ENCODE data around the gene PUS1. TPM values are rescaled to one million over a fixed set of nuclear protein-coding genes. Genes with fewer than 3 reads are reported as not detected.

Gene PUS1
- total and polyA plus RNA-seq, 2 of the 8 experiments (the other 6 are each of a cell fraction or from before 2014, with no cell fraction given), result 48.1 to 81.2 TPM

DNA sequence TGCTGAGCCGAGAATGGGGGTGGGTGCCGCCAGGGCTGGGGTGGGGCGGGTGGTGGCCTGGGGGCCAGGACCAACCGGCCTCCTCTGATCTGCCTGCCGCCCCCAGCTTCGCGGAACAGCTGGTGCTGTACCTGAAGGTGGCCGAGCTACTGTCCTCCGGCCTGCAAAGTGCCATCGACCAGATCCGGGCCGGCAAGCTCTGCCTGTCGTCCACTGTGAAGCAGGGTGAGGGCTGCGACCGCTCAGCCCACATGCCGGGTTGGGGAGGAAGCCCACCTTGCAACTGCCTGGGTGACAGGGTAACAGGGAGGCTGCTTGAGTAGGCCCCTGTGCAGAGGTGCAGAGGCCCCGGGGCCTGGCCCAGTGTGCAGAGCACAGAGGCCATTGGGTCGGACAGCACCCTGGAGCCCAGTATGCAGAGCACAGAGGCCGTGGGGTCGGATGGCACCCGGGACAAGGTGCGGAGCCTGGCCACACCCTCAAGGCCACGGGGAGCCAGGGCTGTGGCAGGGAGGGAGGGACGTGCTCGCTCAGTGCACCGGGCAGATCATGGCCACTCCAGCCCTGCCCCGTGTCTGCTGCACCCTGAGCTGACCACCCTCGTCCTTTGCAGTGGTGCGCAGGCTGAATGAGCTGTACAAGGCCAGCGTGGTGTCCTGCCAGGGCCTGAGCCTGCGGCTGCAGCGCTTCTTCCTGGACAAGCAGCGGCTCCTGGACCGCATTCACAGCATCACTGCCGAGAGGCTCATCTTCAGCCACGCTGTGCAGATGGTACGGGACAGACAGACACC, 9.5 kb upstream of the PUS1 start:
- no peak overlapping the region for H2BK15ac ChIP-seq (ENCODE audit: low read length)
- TF ChIP-seq POLR2AphosphoS5 (IDR thresholded peaks at IDR 0.05; ENCODE audit: low read depth, low read length), result 0 out of 2 replicates have a peak, but pooled peaks have one; percentile 26
- no peak for TF ChIP-seq ZNF274 (IDR thresholded peaks at IDR 0.05; ENCODE audit: borderline replicate concordance, extremely low read depth, low read length)
- no peak for TF ChIP-seq KDM5A (IDR thresholded peaks at IDR 0.05; ENCODE audit: low read length)
- no peak overlapping the region for H3K9ac ChIP-seq (replicated peaks in 1 of 4; ENCODE audit: extremely low read depth in 1 of 4, low read depth in 3 of 4, low read length in 3 of 4)
- no peak overlapping the region for H3K56ac ChIP-seq (replicated peaks; ENCODE audit: insufficient read length, low read depth, low read length)
- H2BK12ac ChIP-seq (ENCODE audit: low read depth, low read length), result no peak overlapping the region
- no peaks in the 10 kb centered on the region for H3K27me3 ChIP-seq (replicated peaks in 1 of 4; ENCODE audit: control insufficient read depth in 3 of 4, extremely low read depth in 1 of 4, insufficient read depth in 3 of 4, low read length in 3 of 4)
- peaks cover 9 to 43% (median 26%) of the 10 kb centered on the region in 4 experiments for H3K36me3 ChIP-seq (ENCODE audit: control insufficient read depth in 2 of 4, insufficient read depth in 4 of 4, low read length in 3 of 4)
- H3K23ac ChIP-seq (ENCODE audit: insufficient read length), result no peak overlapping the region
- no peak overlapping the region for H3K4me2 ChIP-seq (ENCODE audit: insufficient read depth in 1 of 2, low read depth in 2 of 2, low read length in 2 of 2)
- no peak overlapping the region for H3K18ac ChIP-seq (ENCODE audit: extremely low read depth, low read length)
- H3K9me3 ChIP-seq (ENCODE audit: insufficient read depth in 2 of 2, low read depth in 1 of 2, low read length in 1 of 2), result no peaks in the 10 kb centered on the region
- ChIA-PET POLR2A (ENCODE audit: partially characterized antibody) (interaction anchor here (1.8 to 4.8 kb wide), 3 partner anchors 8 to 66 kb away, joined by 4 to 33 read pairs (median 27); partner anchors contain the start of gene PUS1), CTCF (ENCODE audit: partially characterized antibody) (interaction anchor here (0.6 to 1.2 kb wide), 4 partner anchors 10 to 183 kb away, joined by 3 to 4 read pairs (median 4); no protein-coding TSS in a partner anchor)
- H2BK5ac ChIP-seq (ENCODE audit: low read depth, low read length), result no peak overlapping the region; the same call in 1 of the 2 replicates
- H4K91ac ChIP-seq (replicated peaks; ENCODE audit: insufficient read length, low read length), result no peak overlapping the region
- no peak overlapping the region for H2AFZ ChIP-seq (ENCODE audit: low read length)
- FAIRE-seq (no peak), DNase-seq (ENCODE audit: low read depth in 1 of 2, low spot score in 2 of 2) (no peak)
- no peak overlapping the region for H2BK120ac ChIP-seq (replicated peaks; ENCODE audit: low read depth, low read length)
- H4K20me1 ChIP-seq (replicated peaks in 1 of 2; ENCODE audit: control insufficient read depth in 1 of 2, insufficient read depth in 2 of 2, low read length in 2 of 2), result peaks cover 0 to 11% of the 10 kb centered on the region in 2 experiments
- H3K79me1 ChIP-seq (ENCODE audit: low read depth, low read length), result no peaks in the 10 kb centered on the region
- H3K4me3 ChIP-seq (ENCODE audit: extremely low read depth in 1 of 4, insufficient read depth in 2 of 4, low read depth in 3 of 4, low read length in 4 of 4), result no peak overlapping the region
- H2AK5ac ChIP-seq (ENCODE audit: low read depth, low read length), result no peak overlapping the region
- no peaks in the 10 kb centered on the region for H3K79me2 ChIP-seq (ENCODE audit: control insufficient read depth in 1 of 2, insufficient read depth in 2 of 2, low read length in 2 of 2)
- no peaks in the 10 kb centered on the region for H3K4me1 ChIP-seq (replicated peaks in 1 of 4; ENCODE audit: control insufficient read depth in 3 of 4, insufficient read depth in 4 of 4, low read length in 3 of 4)
- no peak overlapping the region for H3K27ac ChIP-seq (ENCODE audit: low read depth, low read length)
- H3K23me2 ChIP-seq (ENCODE audit: low read depth, low read length), result peaks cover 4% of the 10 kb centered on the region; the same call in 1 of the 2 replicates
- 96% methylated on average over 21 of the region's 37 CpGs; no CpG with 5 or more reads in 1 of the 2 experiments for WGBS, 2 experiments (ENCODE audit: extremely low coverage in 1 of 2, insufficient coverage in 1 of 2, insufficient read length in 1 of 2, insufficient replicate concordance in 2 of 2, low coverage in 1 of 2, low lambda C conversion rate in 2 of 2, missing lambda C conversion rate in 1 of 2)
- no peak overlapping the region for H3K4ac ChIP-seq (replicated peaks; ENCODE audit: insufficient read length, low read depth, low read length)
- H4K8ac ChIP-seq (ENCODE audit: extremely low read depth, insufficient read depth, low read length), result no peak overlapping the region; the same call in 1 of the 2 replicates
- H3K14ac ChIP-seq (ENCODE audit: insufficient read length), result no peak overlapping the region
- H2BK20ac ChIP-seq (ENCODE audit: low read length), result no peak overlapping the region
- H4K5ac ChIP-seq (ENCODE audit: insufficient read length, low read depth, low read length), result no peak overlapping the region
